Psoas muscle (tissue), 8 donors: ENCODE measurements around the gene CTF1. TPM values are rescaled to one million over a fixed set of nuclear protein-coding genes. Genes with fewer than 3 reads are reported as not detected.

Experiments used
- ATAC-seq, 4 donors: fragments of 200-7000 bp; cut with Tn5 transposase; one replicate each; pipeline ENCODE4 v1.9.1; 2020; ENCODE audit warnings: moderate library complexity in 3 of 4, mild to moderate bottlenecking in 2 of 4
- DNase-seq, 2 donors: peaks; one replicate each; pipeline ENCODE4 v3.0.0-alpha.2; 2020
- H3K27ac ChIP-seq: fragments of 200-600 bp; one replicate; pipeline ENCODE4 v1.8.0; 2022
- H3K27me3 ChIP-seq, 3 donors: fragments of 200-600 bp in 1 of 3; one replicate each; pipeline versions ENCODE4 v1.6.1 to v1.8.0; 2013 to 2022; ENCODE audit warnings: low read length in 2 of 3, mild to moderate bottlenecking in 2 of 3, moderate library complexity in 1 of 3; ENCODE audit not compliant: insufficient read depth in 3 of 3
- H3K36me3 ChIP-seq, 2 donors: fragments of 200-600 bp in 1 of 2; one replicate each; pipeline versions ENCODE4 v1.6.1 to v1.8.0; 2013 to 2022; ENCODE audit warnings: low read depth in 1 of 2, mild to moderate bottlenecking in 1 of 2, moderate library complexity in 1 of 2; ENCODE audit not compliant: insufficient read depth in 1 of 2
- H3K4me1 ChIP-seq: fragments of 200-600 bp; one replicate; pipeline ENCODE4 v1.8.0; 2022
- H3K4me3 ChIP-seq: fragments of 200-600 bp; one replicate; pipeline ENCODE4 v1.8.0; 2022; ENCODE audit warnings: mild to moderate bottlenecking
- H3K9me3 ChIP-seq: fragments of 200-600 bp; one replicate; pipeline ENCODE4 v1.8.0; 2022
- CTCF ChIP-seq: fragments of 200-600 bp; IDR thresholded peaks from one replicate; pipeline ENCODE4 v1.8.0; 2022; ENCODE audit warnings: antibody characterized with exemption
- WGBS, 3 donors: extraction: QIAGEN DNeasy Blood & Tissue Kit; methylation state at CpG; one replicate each; pipeline versions ENCODE4 v1.1.6 to v1.1.7; 2013; 5-methylcytosine and 5-hydroxymethylcytosine counted together
- intact Hi-C, 2 donors: fragments of 100-400 bp; cut with DNase I; formaldehyde crosslinking; loops; one replicate each; pipeline versions ENCODE4 v1.11.0 to v1.14.2; 2022
- polyA plus RNA-seq, 3 donors: library from polyadenylated mRNA; stranded (reverse); fragments of 200-250 nt; gene quantifications; one replicate each; pipeline ENCODE4 v1.2.3, GENCODE V29; 2013
- total RNA-seq, 4 donors: library from RNA; stranded (reverse); fragmentation: NEBNext Ultra II Directional in 2 of 4; extraction: Animal tissue kit (Norgen Biotek cat#: 25700) in 2 of 4; gene quantifications; one replicate each; pipeline versions ENCODE4 v1.2.1 to v1.2.4, GENCODE V29; 2021 to 2023
- donor health status: healthy with polysubstance abuse.
- donor health status: DM: no; HTN: no; CAD: no; lungs with moderate emphysema.
- donor health status: Bipolar disorder and iron deficiency.
- donor health status: healthy.
- donor health status: DM: yes; HTN: yes; CAD: no.
- donor health status: DM: no; HTN: no; CAD: no.
- donor health status: DM: no; HTN: no; CAD: no.
- donor health status: DM: yes; HTN: yes; CAD: no.

CTF1 gene
- total and polyA plus RNA-seq, 7 donors: 4.9 to 16.6 (median 8.5) TPM

- H3K9me3 ChIP-seq: no peaks in the 10 kb centered on the region
- H3K4me1 ChIP-seq: no peaks in the 10 kb centered on the region
- intact Hi-C loops: no loop called here
- ATAC-seq (no peak), DNase-seq (no peak)
- 88 to 96% (median 88%) methylated on average over 3 of the region's 3 CpGs for WGBS, 3 donors
- no peaks in the 10 kb centered on the region for H3K36me3 ChIP-seq
- no peak overlapping the region for H3K27ac ChIP-seq
- TF ChIP-seq CTCF: no peak
- H3K27me3 ChIP-seq: no peaks in the 10 kb centered on the region
- H3K4me3 ChIP-seq: no peak overlapping the region
These were observed 18.4 kb downstream of the CTF1 start for GRCh38 chr16:30914830-30915229.

GRCh38 chr16:30918614-30919013 is 22.2 kb downstream of the CTF1 start:
- no peak for ATAC-seq
- 76 to 100% (median 89%) methylated on average over 1 of the region's 1 CpG for WGBS, 3 donors
- peaks cover 7% of the 10 kb centered on the region for H3K4me1 ChIP-seq
- H3K4me3 ChIP-seq: no peak overlapping the region
- TF ChIP-seq CTCF: no peak
- H3K36me3 ChIP-seq: no peaks in the 10 kb centered on the region
- intact Hi-C loops: no loop called here
- no peak for DNase-seq
- no peaks in the 10 kb centered on the region for H3K9me3 ChIP-seq
- no peaks in the 10 kb centered on the region for H3K27me3 ChIP-seq
- no peak overlapping the region for H3K27ac ChIP-seq

- peaks cover 7% of the 10 kb centered on the region for H3K4me1 ChIP-seq
- WGBS, 3 donors: 63 to 74% (median 67%) methylated on average over 2 of the region's 2 CpGs
- ATAC-seq (no peak), DNase-seq (no peak)
- no peak overlapping the region for H3K27ac ChIP-seq
- intact Hi-C loops: loop anchor here (1.0 kb wide), 1 partner anchor 76 kb away; no protein-coding TSS in a partner anchor
- no peaks in the 10 kb centered on the region for H3K9me3 ChIP-seq
- H3K36me3 ChIP-seq: no peaks in the 10 kb centered on the region
- no peak for TF ChIP-seq CTCF
- H3K4me3 ChIP-seq: no peak overlapping the region
- H3K27me3 ChIP-seq: no peaks in the 10 kb centered on the region
These were observed 24.5 kb downstream of the CTF1 start for GRCh38 chr16:30920891-30921290.

- no peak for ATAC-seq
- peak overlapping the region; percentile 86 for H3K27ac ChIP-seq
- H3K4me3 ChIP-seq: peak overlapping the region; percentile 81
- H3K9me3 ChIP-seq: no peaks in the 10 kb centered on the region
- 23 to 28% (median 25%) methylated on average over 6 of the region's 6 CpGs for WGBS, 3 donors
- intact Hi-C loops: loop anchor here (1.0 kb wide), 1 partner anchor 76 kb away; no protein-coding TSS in a partner anchor
- DNase-seq: no peak
- TF ChIP-seq CTCF: no peak
- peaks cover 7% of the 10 kb centered on the region for H3K4me1 ChIP-seq
- no peaks in the 10 kb centered on the region for H3K27me3 ChIP-seq
- H3K36me3 ChIP-seq: no peaks in the 10 kb centered on the region
These were observed 25.0 kb downstream of the CTF1 start for GRCh38 chr16:30921459-30921747.

DNA sequence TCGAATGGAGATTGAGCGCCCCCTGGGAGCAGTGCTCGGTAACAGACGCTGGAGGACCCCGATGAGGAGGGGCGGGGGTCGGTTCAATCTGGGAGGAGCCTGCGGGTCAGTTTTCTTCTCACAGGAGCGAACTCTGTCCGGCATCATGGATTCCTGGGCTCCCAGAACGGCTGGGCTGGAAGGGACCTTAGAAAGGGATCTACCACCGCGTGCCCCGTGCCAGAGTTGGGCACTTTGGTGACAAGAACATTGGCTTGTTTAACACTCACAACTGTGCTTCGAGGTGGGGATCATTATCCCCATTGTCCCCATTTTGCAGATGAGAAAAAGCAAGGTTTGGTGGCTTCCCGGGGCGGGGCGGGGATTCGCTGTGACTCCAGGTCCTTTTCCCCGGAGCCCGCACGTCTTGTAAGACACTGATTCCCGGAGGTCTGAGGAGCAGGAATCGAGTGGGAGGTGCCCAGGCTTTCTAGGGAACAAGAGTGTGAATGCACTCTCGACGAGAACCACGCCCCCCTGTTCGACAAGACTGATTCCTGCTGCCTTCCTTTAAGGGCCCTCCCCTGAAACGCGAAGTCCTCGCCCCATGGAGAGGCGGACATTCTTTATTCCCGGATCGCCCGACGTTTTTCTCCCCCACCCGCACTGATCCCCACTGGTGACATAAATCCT is 25.5 kb downstream of the CTF1 start:
- peak; percentile 86 to 91 for DNase-seq
- peaks cover 7% of the 10 kb centered on the region for H3K4me1 ChIP-seq
- WGBS, 3 donors: 1% methylated on average over 37 of the region's 37 CpGs

More for the DNA sequence above, 25.5 kb downstream of the CTF1 start:
- Histone ChIP-seq H3K27ac (peak overlapping the region; percentile 86), H3K4me3 (peak overlapping the region; percentile 81), H3K27me3 (no peaks in the 10 kb centered on the region), H3K9me3 (no peaks in the 10 kb centered on the region), H3K36me3 (no peaks in the 10 kb centered on the region)
- intact Hi-C loops: loop anchor here (1.0 kb wide), 1 partner anchor 77 kb away; no protein-coding TSS in a partner anchor
- ATAC-seq: peak; percentile 14 to 44 (median 21)
- TF ChIP-seq CTCF: peak; percentile 84
